ENCODE results near the gene DONSON. TPM values are rescaled to one million over a fixed set of nuclear protein-coding genes. Genes with fewer than 3 reads are reported as not detected.

DONSON gene
- total RNA-seq, 4 donors from 2014 or later, result 5.0 to 15.3 (median 9.0) TPM

DNA sequence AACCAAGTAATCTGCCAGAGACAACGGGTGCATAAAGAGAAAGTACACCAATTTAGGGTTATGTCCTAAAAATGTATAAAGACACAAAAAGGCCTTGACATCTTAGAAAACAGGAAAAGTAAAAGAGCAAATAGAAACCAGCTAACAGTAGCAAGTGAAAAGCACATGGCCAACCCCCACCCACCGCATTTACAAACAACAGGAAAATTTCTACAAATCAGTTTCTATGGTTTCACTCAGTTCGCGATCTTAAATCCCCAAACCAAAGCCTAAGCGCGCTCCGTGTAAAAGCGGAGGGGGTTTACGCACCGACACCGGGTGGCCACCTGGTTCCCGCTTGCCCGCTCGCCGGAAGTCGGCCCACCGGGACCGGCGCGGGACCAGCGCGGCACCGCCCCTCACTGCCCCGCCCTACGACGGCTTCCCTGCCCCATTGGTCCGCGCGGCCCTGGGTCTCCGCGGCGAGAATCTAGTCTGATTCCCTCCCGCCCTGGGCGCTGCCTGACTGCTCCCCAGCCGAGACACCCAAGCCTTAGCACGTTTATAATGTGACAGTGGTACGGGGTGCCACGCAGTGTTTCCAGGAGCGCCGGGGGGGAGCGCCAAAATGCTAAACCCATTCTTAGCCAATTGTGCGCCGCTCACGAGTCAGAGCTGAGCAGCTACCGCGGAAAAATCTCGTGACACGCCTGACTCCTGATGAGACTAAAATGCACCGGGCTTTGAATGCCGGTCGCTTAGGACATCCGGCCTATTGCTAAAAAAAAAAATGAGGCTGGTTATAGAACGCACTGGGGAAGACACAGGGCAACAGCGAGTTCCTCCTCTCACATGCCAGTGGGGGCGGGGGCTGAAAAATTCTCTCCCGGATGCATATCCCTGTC, 46.5 kb downstream of the DONSON start, which contains the start of gene GART:
Gene GART (minus strand): TSS at position 362 of the 884 bp plus-strand sequence. CDS start 2,802 bp downstream, outside the sequence.
- DNase-seq (ENCODE audit: low spot score), result peak; percentile 54
- peak; percentile 82 for ATAC-seq (ENCODE audit: low FRiP score)
- TF ChIP-seq, protein P1, sequence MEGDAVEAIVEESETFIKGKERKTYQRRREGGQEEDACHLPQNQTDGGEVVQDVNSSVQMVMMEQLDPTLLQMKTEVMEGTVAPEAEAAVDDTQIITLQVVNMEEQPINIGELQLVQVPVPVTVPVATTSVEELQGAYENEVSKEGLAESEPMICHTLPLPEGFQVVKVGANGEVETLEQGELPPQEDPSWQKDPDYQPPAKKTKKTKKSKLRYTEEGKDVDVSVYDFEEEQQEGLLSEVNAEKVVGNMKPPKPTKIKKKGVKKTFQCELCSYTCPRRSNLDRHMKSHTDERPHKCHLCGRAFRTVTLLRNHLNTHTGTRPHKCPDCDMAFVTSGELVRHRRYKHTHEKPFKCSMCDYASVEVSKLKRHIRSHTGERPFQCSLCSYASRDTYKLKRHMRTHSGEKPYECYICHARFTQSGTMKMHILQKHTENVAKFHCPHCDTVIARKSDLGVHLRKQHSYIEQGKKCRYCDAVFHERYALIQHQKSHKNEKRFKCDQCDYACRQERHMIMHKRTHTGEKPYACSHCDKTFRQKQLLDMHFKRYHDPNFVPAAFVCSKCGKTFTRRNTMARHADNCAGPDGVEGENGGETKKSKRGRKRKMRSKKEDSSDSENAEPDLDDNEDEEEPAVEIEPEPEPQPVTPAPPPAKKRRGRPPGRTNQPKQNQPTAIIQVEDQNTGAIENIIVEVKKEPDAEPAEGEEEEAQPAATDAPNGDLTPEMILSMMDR (IDR thresholded peaks at IDR 0.05), result no peak

DNA sequence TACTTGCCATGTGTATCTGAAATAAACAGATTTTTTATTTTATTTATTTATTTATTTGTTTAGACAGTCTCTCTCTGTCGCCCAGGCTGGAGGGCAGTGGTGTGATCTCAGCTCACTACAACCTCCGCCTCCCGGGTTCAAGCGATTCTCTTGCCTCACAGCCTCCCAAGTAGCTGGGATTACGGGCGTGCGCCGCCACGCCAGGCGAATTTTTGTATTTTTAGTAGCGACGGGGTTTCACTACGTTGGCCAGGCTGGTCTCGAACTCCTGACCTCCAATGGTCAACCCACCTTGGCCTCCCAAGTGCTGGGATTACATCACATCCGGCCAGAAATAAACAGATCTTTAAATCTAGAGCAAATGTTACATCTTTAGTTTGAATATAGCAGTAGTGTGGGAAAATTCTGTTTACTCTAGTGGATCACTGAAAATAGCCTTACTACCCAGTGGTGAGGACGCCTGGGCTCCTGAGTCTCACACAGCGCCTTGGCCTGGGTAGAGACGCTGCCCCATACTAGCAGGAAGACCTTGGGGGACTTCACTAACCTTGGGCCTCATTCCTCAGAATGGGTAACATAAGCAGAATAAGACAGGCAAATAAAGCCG, 47.3 kb downstream of the DONSON start:
- DNase-seq (ENCODE audit: low spot score) (no peak), ATAC-seq (ENCODE audit: low FRiP score) (no peak)
- TF ChIP-seq, protein P1 (IDR thresholded peaks at IDR 0.05), result no peak

DNA sequence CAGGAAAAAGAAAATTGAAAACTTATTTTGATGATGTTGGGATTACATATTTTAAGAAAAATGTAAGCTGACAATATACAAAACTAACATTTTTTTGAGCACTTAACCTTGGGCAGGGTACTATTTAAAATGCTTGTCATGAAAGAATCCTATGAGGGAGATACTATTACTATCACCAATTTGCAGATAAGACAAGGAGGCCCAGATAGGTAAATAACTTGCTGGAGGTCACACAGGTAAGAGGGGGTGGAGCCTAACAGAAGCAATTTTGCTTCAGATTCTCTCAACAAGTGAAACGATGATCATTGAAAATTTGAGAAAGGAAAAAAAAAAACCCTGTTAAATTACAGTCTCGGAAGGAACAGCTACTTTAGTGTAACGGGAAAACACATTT, 47.8 kb downstream of the DONSON start:
- no peak for DNase-seq (ENCODE audit: low spot score)
- no peak for ATAC-seq (ENCODE audit: low FRiP score)
- TF ChIP-seq, protein P1 (IDR thresholded peaks at IDR 0.05), result no peak

DNA sequence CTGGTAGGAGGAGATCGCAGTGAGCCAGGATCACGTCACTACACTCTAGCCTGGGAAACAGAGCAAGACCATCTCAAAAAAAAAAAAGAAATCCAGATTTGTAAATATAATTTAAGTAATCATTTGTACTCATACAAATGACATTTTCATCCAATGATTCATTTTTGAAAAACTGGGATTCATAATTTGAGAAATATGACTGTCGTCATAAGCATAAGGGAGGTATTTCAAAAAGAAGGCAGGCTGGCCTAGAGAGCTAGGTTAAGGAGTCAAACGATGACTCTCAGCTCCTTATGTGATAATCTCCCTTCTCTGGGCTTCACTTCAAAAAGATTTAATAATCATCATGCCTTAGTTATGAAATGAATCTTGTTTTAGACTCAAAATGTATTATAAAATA, 48.9 kb downstream of the DONSON start:
- TF ChIP-seq, protein P1 (IDR thresholded peaks at IDR 0.05), result no peak
- ATAC-seq (ENCODE audit: low FRiP score), result peak; percentile 55

DNA sequence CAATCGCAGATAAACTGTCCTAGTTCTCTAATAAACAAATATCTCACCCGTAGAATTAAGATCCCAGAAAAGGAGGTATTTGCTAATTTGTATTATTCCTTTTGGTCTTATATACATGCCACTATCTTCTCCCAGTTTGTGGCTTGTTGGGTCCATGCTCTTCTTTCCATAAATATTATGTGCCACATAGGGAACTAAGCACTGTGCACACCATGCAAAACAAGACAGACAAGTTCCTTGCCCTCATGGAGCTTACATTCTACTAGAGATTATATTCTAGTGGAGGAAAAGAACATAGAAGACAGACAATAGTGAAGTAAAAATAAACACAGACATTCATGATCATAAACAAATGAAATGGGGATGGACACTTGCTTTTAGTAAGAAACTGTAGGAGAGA, 51.3 kb downstream of the DONSON start:
- no peak for ATAC-seq (ENCODE audit: low FRiP score)

More for the DNA sequence above, 48.9 kb downstream of the DONSON start:
- DNase-seq (ENCODE audit: low spot score), result no peak

DNA sequence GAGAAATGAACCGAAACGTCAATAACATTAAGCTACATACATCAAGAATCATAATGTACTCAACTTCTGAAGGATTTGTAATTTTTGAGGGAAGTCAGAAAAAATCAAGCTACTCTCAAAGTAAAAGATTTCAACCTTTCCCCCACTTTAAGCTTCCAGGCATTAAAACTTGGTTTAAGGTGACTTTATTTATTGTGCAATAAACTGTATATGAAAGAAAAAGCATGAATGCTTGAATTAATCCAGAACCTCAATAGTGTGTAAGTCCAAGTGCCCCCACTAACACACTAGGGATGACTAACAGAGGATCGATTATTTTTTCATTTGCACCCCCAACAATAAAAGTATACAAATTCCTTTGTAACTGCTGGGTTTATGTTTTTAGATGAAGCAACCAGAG, 57.5 kb downstream of the DONSON start:
- ATAC-seq (ENCODE audit: low FRiP score) (no peak), DNase-seq (ENCODE audit: low spot score) (no peak)
- TF ChIP-seq, protein P1 (IDR thresholded peaks at IDR 0.05), result no peak

More for the DNA sequence above, 51.3 kb downstream of the DONSON start:
- no peak for DNase-seq (ENCODE audit: low spot score)
- TF ChIP-seq, protein P1 (IDR thresholded peaks at IDR 0.05), result no peak

Other genes with a start within 250 kb of the DONSON start
- 100 to 1,000 TPM in 1 of 4 donors, 10 to 100 TPM in 3; 69.5 to 121 (median 82.4) TPM for gene IFNGR2, start 185.3 kb downstream of the DONSON start, total RNA-seq
- 10 to 100 TPM; 53.8 to 83.5 (median 57.0) TPM for gene TMEM50B, start 108.7 kb downstream of the DONSON start, total RNA-seq
- gene DNAJC28, start 97.0 kb downstream of the DONSON start, total RNA-seq, result 1 to 10 TPM; 1.0 to 2.0 (median 1.3) TPM
- gene GART, start 46.6 kb downstream of the DONSON start, total RNA-seq, result 100 to 1,000 TPM; 102 to 208 (median 127) TPM
- gene SON, start 45.6 kb downstream of the DONSON start, total RNA-seq, result 100 to 1,000 TPM; 244 to 508 (median 432) TPM
- gene CRYZL1, start 53.1 kb upstream of the DONSON start, total RNA-seq, result 10 to 100 TPM; 24.1 to 57.8 (median 28.3) TPM
- 100 to 1,000 TPM in 3 of 4 donors, 10 to 100 TPM in 1; 71.4 to 248 (median 151) TPM for gene ITSN1, start 53.8 kb upstream of the DONSON start, total RNA-seq

Data from omental fat pad (tissue), 4 donors.